ENCODE results near the gene NODAL. TPM values are rescaled to one million over a fixed set of nuclear protein-coding genes. Genes with fewer than 3 reads are reported as not detected.
A peak's percentile ranks its signal among the peaks of the same experiment; 100 is the strongest.

Gene NODAL
- total RNA-seq, 4 donors from 2014 or later: not detected

- Histone ChIP-seq H3K4me1 (peaks cover 25 to 47% (median 32%) of the 10 kb centered on the region in 3 donors), H3K27me3 (peaks cover 0 to 34% (median 0%) of the 10 kb centered on the region in 4 donors), H3K4me3 (no peak overlapping the region), H3K36me3 (no peaks in the 10 kb centered on the region), H3K9me3 (no peaks in the 10 kb centered on the region), H3K27ac (peak overlapping the region in 2 of 4 donors; percentile 7 to 30)
- no peak for DNase-seq
- intact Hi-C loops (cut with DNase I): loop anchor here (5.0 kb wide), 1 partner anchor 75 kb away; no protein-coding TSS in a partner anchor
- TF ChIP-seq POLR2A (IDR thresholded peaks at IDR 0.05) (no peak), CTCF (IDR thresholded peaks at IDR 0.05) (no peak)
- WGBS, 2 donors: 5 to 14% methylated on average over 1 to 2 of the region's 4 CpGs
Measured at GRCh38 chr10:70462349-70462984, 21.0 kb upstream of the NODAL start.

DNA sequence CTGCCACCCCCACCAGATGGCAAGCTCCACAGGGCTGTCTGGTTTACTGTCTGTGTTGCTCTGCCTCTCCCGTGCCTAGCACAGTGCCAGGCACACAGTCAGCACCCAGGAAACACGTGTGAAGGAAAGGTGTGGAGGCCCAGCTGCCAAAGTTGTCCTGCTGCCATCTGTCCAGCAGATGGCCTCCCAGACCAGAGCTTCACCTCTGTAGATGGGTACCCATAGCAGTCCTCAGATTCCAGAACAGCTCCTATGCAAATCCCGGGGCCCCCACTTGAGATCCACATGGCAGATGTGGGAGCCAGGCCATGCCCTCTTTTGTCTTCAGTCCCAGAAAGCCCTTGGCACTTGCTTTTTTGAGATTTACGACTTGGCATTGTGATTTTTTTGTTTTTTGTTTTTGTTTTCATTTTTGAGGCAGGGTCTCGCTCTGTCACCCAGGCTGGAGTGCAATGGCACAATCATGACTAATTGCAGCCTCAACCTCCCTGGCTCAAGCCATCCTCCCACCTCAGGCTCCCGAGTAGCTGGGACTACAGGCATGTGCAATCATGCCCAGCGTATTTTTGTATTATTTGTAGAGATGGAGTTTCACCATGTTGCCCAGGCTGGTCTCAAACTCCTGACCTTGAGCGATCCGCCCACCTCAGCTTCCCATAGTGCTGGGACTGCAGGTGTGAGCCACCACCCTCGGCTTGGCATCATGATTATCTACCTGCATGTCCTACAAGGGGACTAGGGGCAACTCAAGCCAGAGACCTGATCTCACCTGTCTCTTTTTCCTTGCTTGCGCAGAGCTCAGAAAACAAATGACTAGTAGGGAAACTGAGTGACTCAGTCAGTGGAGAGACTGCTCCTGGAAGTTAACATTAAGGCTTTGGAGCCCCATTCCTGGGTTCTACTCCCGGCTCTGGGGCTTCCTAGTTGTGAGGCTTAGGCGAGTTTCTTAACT lies 20.2 kb upstream of the NODAL start:
- TF ChIP-seq CTCF (IDR thresholded peaks at IDR 0.05) (peak; percentile 70 to 85 (median 78)), POLR2A (IDR thresholded peaks at IDR 0.05) (no peak)
- Histone ChIP-seq H3K4me1 (peaks cover 25 to 47% (median 32%) of the 10 kb centered on the region in 3 donors), H3K36me3 (no peaks in the 10 kb centered on the region), H3K9me3 (no peaks in the 10 kb centered on the region), H3K27me3 (peaks cover 0 to 36% (median 0%) of the 10 kb centered on the region in 4 donors), H3K27ac (peak overlapping the region in 2 of 4 donors; percentile 7 to 30), H3K4me3 (no peak overlapping the region)
- DNase-seq: no peak
- 29 to 36% methylated on average over 11 to 13 of the region's 13 CpGs for WGBS, 2 donors
- intact Hi-C loops (cut with DNase I): loop anchor here (5.0 kb wide), 1 partner anchor 76 kb away; no protein-coding TSS in a partner anchor

DNA sequence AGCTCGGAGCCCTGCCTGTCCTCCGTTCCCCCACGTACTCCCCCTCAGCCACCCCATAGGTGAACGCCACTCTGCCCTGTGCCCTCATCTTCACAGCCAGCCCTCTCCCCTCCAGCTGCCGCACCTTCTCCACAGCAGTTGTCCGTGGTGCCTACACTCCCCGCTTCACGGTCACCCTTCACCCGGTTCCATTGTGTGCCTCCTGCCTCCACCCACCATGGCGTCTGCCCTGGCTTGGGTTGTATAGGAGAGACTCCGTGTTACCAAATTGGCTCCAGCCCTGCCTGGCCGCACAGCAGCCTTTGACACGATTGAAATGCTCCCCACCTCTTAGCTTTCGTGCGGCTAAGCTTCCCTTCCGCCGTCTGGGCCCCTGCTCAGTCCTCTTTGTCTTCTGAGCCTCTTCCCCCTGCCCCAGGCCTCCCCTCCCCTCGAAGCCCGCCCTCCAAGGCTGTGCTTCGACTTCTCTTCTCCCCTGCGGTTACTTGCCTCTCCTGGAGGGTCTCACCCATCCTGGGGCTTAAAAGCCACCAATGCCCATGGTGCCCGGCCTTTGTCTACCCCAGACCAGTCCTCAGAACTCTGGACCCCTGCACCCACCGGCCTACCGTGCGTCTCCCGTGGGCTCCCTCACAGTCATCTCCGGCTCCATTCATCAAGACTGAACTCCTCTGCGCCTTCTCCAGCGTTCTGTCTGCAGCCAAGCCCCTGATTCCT lies 18.5 kb upstream of the NODAL start:
- peak overlapping the region in 3 of 4 donors; percentile 65 to 82 (median 69) for H3K27ac ChIP-seq
- peaks cover 25 to 47% (median 32%) of the 10 kb centered on the region in 3 donors for H3K4me1 ChIP-seq
- no peaks in the 10 kb centered on the region for H3K36me3 ChIP-seq
- peaks cover 0 to 45% (median 0%) of the 10 kb centered on the region in 4 donors for H3K27me3 ChIP-seq
- TF ChIP-seq CTCF (IDR thresholded peaks at IDR 0.05) (no peak), POLR2A (IDR thresholded peaks at IDR 0.05) (no peak)
- H3K9me3 ChIP-seq: no peaks in the 10 kb centered on the region
- intact Hi-C loops (cut with DNase I): loop anchor here (5.0 kb wide), 1 partner anchor 77 kb away; no protein-coding TSS in a partner anchor
- WGBS, 2 donors: 85 to 86% methylated on average over 28 to 29 of the region's 29 CpGs
- DNase-seq: no peak
- no peak overlapping the region for H3K4me3 ChIP-seq

DNA sequence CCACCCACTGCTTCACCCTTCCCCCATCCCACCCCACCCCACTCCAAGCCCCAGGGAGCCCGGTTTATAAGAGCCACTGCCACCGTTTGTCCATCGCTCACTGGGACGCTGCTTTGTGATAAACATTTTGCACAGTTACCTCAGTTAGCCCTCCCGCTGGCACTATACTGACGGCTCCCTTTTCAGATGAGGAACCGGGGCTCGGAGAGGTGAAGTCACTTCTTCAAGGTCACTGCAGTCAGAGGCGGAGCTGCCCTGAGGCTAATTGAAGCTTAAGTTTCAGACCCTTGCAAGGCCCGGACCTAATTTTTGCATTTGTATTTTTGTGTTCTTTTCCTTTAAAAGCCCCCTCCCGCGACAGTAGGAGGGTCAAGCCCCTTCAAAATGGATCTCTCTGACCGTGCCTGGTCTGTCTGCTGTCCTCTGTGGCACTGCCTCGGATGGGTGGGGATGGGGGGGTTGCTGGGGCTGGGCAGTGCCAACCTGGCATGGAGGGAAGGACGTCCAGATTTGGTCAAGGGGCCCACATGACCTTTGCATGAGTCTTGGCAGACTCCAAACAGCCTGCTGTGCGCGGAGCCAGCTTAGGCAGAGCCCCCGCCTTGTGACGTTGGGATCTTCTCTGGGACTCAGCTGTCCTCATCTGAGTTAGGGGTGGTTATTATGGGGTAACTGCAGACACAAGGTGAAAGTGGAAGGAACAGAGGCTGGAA lies 17.7 kb upstream of the NODAL start:
- no peaks in the 10 kb centered on the region for H3K9me3 ChIP-seq
- H3K4me3 ChIP-seq: peak overlapping the region in 3 of 4 donors; percentile 30 to 60 (median 39)
- DNase-seq: no peak
- H3K36me3 ChIP-seq: no peaks in the 10 kb centered on the region
- H3K27me3 ChIP-seq: peaks cover 0 to 45% (median 0%) of the 10 kb centered on the region in 4 donors
- WGBS, 2 donors: 30 to 54% methylated on average over 13 of the region's 19 CpGs
- TF ChIP-seq POLR2A (IDR thresholded peaks at IDR 0.05) (no peak), CTCF (IDR thresholded peaks at IDR 0.05) (no peak)
- peak overlapping the region in 3 of 4 donors; percentile 65 to 82 (median 69) for H3K27ac ChIP-seq
- peaks cover 25 to 47% (median 32%) of the 10 kb centered on the region in 3 donors for H3K4me1 ChIP-seq
- intact Hi-C loops (cut with DNase I): no loop called here
